ENCODE measurements around the gene MAGI2.

MAGI2 gene

DNA sequence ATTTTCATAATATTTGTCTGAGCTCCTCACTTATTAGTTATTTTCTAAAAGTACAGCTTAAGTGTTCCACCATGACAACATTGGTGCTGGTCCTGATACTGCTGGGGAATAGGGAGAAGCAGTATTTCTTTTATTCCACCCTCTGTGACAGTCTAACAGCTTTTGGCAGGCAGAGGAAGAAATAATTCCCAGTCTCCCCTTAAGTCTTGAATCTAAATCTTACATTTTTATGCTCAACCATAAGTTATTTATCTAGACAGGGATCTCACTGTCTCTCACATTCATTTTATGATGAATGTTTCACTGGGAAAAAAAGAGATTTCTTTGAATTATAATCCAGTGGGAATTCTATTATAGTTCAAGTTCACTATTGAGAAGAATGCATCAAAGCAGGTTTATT, 71.5 kb downstream of the MAGI2 start:
- DNase-seq (ENCODE audit: low read depth in 4 of 4, low spot score in 1 of 4) = no peak

DNA sequence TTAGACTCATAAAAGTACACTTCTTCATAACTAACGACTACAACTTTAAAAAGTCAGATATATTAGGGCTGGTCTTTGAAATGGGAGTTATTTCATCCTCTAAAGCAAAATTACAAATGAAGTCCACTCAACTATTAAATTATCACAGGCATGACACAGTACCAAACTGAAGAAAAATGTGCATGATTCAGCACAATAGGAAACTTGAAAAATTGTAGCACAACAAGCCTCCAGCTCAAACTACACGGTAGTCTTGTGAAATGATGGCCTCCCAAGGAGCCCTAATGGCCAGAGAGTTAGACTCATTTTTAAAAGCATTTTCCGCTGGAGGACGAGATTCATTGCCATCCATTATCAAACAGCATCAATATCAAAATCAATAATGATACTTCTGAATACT, 76.4 kb downstream of the MAGI2 start:
- DNase-seq (ENCODE audit: low read depth in 4 of 4, low spot score in 1 of 4) = no peak

DNA sequence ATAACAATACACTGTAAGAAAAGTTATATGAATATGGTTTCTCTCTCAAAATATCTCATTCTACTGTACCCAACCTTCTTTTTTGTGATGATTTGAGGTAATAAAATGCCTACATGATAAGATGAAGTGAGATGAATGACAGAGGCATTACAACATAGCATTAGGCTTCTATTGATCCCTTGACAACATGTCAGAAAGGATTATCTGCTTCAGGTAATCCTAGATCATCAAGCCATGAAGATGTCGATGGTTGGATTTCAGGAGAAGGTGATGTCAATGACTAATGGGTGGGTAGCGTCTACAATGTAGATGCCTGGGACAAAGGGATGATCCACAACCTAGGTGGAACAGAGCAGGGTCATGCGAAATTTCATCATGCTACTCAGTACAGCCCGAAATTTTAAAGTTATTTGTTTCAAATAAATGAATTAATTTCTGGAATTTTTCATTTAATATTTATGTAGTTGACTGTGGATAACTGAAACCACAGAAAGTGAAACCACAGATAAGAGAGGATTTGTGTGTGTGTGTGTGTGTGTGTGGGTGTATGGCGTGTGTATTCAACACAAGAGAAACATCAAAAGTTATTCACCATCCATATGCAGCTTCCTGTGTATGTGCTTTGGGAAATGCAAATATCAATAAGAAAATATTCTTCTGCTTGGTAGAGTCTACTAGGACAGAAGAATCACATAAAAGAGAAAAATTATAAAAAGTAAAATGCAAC, 77.0 kb downstream of the MAGI2 start:
- DNase-seq (ENCODE audit: low read depth in 4 of 4, low spot score in 1 of 4) = no peak

DNA sequence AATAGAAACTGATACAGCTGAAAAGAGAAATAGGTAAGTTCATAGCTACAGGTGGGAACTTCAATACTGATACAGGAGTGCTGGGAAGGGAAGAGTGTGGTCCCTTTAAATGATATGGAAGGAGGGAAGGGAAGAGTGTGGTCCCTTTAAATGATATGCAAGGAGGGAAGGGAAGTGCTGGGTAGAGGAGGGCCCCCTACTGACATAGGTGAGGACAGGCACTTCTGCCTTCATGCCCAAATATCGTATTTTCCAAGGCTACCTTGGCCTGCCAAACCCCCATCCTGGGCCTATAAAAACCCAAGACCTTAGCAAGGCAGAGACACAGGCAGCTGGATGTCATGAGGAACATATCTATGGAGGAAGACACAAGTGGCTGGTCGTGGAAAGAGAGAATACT, 92.3 kb downstream of the MAGI2 start:
- DNase-seq (ENCODE audit: low read depth in 4 of 4, low spot score in 1 of 4) = no peak

DNA sequence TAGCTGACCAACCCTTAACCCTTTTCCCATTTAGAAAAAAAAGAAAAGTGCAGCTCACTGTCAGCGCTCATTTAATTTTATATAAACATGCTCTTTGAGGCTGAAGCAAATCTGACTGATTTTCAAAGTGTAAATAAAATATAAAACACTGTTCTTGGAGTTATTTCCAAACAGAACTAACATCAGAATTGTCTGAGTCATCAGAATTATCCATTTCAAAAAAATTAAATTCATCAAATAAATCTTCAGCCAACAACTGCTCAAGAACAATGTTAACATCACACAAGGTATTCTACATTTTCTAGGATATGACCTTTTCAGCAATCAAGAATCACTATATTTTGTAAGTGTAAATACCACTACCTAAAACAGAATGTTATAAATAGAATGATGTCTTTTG, 93.6 kb downstream of the MAGI2 start:
- DNase-seq (ENCODE audit: low read depth in 4 of 4, low spot score in 1 of 4) = no peak

DNA sequence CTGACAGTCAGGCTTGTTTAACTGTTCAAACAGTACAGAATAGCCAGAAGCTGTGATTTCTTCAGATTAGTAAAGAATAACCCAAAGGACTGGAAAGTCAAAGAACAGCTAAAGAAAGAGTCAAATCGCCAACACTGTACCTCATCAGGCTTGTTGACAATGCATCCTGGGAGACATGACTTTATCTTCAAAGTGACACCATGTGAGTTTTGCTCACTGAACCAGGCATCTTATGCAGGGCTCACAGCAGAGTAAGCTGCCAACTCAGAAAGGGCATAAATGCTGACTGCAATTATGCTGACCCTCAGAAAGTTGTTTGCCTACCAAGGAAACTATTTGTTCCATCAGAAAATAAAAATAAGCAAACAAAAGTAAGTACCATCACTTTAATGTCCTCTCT, 96.4 kb downstream of the MAGI2 start:
- no peak for DNase-seq (ENCODE audit: low read depth in 4 of 4, low spot score in 1 of 4)

DNA sequence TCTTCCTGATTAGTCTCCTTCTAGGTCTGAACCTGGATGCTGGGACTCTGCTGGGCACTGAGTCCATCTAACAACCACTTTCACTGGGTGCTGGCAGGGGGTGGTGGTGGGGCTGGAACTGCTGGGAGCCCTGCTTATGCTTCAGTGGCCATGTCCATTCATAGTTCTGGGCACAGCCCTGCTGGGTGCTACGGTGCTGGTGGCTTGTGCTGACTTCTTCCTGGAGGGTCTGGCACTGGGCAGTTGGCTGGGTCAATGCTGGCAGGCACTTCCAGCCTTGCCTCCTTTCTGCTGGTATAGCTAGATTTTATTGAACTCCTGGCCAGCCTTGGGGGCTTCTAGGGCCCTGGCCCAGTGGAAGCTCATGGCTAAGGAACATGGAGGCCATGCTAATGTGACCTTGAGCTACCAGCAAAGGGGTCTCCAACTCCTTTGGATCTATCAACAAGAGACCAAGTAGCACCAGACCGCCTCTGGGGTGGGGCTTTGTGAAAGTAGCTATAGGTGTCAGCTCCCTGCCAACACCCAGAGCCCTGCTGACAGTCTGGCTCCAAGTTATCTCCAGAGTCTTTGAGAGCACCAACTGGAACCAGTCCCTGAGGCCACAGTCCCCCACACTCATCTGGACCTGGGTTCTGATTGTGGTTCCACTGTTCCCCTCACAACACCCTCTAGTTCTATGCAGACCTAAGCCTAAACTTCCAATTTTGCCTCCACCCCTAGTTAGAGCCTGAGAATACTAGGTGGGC, 99.6 kb downstream of the MAGI2 start:
- no peak for DNase-seq (ENCODE audit: low read depth in 4 of 4, low spot score in 1 of 4)

DNA sequence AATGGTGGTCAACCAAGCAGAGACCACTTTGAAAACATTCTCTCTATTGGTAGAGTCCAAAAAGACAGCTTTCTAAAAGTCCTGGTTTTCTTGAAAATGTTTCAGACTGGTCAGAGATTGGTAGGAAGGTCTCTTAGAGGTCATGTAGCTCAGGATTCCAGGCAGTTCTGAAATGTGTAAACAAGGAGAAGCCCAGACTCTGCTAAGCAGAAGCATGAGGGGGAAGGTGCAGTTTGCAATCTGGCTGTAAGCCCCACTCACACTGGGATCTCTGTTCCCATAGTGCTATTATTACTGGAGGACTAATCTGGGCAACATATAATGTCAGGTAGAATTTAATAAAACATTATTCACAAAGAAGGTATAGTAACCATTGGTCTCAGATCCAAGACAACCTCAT, 101.1 kb downstream of the MAGI2 start:
- no peak for DNase-seq (ENCODE audit: low read depth in 4 of 4, low spot score in 1 of 4)

DNA sequence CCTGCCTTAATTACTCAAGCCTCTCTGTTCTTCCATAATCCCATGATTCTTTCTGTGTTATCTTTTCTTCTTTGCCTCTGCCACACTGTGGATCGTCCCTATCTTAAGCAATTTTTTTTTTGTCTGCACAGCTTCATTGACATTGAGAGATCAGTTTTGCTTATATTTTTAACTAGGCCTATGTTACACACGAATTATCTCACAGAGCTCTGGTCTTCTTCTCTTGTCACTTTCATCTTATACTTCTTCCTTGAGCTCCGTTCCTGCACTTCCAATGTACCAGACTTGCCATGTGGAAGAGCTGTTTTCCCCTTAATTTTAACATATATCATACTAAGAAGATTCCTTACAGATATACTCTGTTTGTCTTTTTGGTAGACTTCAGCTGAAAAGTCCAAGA, 106.1 kb downstream of the MAGI2 start:
- DNase-seq (ENCODE audit: low read depth in 4 of 4, low spot score in 1 of 4) = no peak

DNA sequence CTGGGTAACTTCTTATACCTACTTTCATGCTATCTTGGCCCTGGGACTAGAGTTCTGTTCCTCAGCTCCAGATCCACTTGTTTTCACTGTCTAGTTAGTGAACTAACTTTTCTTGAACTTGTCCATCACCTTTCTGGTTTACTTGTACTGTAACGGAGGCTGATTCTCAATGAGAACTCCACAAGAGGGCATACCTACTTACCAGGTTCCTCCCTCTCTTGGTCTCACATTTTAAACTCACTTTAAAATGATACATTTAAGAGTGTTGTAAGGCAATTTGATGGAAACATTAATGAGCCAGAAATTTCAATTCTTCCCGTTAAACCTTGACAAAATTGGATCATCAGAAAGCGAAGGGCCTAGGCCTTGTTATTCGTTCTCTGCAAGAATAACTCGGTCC, 111.6 kb downstream of the MAGI2 start:
- DNase-seq (ENCODE audit: low read depth in 4 of 4, low spot score in 1 of 4) = no peak

DNA sequence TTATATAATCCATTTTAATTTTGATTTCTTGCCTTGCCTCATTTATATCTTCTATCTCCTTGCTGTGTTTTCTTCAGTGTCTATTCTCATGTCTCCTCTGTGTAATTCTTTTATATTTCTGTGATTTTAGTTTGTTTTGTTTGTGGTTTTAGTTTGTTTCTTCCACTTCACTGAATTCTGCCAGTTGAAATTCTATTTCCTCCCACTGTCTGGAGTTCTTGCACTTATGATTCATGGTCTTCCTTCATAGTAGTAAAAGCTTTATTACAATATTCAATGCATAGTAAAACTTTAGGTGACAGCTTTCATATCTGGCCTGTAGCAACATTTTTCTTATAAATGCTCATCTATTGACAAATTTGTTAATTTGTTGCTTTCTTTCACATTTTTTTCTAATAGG, 113.3 kb downstream of the MAGI2 start:
- DNase-seq (ENCODE audit: low read depth in 4 of 4, low spot score in 1 of 4) = no peak

DNA sequence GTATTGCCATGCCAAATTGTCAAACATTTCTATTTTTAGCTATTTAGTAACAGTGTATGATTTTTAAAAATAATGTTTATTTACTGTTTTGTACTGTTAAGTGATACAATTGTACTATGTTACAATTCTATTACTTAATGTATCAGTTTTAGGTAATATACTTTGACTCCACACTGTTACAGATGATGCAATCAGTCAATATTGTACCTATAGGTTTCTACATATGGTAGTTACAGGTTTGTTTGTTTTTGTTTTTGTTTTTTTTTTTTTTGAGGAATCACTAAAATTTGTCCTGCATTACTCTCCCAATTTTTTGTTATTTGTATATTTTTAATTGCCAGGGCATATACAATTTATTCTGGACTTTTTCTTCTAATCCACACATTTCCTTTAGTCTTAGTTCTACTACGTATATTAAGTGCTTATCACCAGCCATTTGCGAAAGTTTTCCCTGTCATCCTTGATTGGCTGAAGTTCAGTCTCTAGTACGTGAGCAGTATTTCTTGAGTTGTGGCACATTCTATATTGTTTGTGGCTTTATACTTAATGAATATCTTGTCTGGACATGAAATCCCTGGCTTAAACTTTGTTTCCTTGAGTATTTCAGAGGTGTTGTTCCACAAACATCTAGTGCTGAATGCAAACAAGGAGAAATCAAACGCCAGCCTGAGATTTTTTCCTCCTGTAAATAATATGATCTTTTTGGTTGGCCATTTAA, 114.1 kb downstream of the MAGI2 start:
- DNase-seq (ENCODE audit: low read depth in 4 of 4, low spot score in 1 of 4) = no peak

DNA sequence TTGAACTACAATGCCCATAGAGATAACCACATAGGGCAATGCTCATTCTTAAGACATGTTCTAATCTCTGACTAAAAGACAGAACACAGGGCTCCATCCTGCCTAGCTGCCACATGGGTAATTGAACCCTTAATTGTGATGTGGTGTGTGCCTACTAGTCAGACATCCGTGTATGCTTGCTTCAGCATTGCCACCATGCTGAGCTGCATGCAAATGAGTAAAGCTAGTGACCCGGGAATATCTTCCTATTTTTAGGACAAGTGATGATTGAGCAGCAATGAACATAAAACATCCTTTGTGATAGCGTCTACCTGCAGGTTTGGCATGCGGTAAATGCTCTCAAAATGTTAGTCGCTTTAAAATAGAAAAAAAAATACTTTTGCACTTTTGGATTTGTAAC, 115.8 kb downstream of the MAGI2 start:
- DNase-seq (ENCODE audit: low read depth in 4 of 4, low spot score in 1 of 4) = no peak

DNA sequence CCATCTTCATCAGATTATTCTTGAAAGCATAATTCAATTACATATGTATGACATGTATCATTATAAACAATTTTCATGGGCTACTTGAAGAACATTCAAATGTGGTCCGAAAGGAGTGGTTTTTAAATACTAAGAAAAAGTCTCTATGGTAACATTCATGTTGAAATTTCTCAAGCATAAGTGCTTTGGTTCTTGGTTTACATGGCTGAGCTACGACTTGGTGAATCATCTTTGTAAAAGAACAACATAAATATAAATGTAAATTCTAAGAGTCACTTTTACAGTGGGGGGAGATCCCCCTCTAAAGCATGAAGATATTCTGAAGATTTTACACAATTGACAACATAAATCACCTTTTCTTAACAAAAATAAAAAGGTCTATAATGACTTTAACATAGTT, 118.6 kb downstream of the MAGI2 start:
- DNase-seq (ENCODE audit: low read depth in 4 of 4, low spot score in 1 of 4) = no peak

DNA sequence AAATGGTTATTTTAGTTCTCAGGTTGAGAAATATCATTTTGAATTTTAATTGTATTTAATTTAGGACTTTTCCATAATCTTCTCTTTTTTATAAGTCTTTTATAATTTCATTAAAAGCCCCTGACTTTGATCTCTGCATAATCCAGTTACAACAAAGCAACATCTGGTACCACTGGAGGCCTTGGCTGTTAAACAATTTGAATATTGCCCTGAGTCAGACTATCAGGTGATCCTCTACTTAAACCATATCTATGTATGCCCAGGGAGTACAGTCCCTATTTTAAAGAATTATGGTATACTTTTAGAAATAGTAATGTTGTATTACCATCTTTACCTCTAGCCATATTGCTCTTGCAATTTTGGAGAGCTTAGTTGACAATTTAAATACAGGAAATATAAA, 119.1 kb downstream of the MAGI2 start:
- no peak for DNase-seq (ENCODE audit: low read depth in 4 of 4, low spot score in 1 of 4)

DNA sequence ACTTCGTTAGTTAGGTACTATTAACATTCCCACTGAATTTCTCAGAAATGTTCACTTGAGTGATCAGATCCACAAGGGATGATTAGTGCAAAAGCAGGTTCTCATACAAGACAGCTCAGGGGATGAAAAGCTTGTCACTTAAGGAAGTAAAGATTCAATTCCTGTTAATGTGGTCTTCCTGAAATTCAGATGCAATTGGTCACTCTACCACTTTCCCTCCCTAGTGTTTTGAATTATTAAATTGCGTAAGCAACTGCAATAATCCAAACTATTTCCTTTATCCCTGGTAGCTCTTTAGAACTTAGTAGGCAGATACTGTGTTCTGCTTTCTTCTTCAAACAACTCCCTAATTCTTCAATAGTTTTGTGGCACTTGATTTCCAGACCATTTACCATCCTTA, 121.4 kb downstream of the MAGI2 start:
- no peak for DNase-seq (ENCODE audit: low read depth in 4 of 4, low spot score in 1 of 4)

DNA sequence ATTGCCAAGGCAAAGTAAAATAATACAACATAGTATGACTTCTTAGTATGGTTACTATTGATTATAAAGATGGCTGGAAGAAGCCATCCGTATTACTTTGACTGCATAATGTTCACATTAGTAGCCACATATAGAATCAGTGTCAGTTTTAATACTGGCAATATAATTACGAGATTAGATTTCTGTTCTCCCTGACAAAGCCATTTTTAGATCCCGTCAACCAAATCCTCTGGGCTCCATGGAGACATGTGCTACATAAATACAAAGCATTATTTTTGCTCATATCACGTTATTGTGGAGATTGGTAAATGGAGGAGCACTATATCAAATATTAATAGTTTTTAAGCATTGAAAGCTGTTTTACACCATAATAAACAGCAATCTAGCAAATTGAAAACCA, 124.0 kb downstream of the MAGI2 start:
- no peak for DNase-seq (ENCODE audit: low read depth in 4 of 4, low spot score in 1 of 4)

DNA sequence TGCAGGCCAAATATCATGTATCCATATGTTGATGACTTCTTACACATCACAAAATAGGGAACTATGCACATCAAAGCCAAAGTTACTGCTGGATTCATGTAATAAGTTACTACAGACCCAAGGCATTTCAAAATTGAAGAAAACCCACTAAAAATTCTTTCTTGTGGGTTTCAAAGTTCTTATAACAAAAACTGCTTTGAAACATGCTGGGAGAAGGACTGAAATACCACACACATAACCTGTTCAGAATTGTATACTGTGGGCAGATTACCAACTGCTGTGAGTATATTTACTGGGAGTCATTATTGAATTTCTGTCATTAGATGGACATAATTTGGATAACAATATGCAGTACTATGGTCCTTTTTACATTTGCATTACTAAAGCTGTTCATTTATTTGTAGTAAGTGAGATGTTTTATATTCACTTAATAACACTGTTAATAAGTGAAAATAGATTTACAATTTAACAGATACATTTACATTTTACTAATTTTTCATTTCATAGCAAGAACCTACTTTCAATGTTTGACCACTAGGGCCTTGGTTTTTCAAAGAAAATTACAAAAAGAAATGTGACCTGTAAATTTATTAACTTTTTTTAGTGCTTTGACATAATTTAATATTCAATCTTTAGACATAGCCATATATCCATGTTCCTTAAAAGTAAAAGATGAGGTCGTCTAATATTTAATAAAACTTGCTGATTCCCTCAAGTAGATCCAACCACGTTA, 132.6 kb downstream of the MAGI2 start:
- no peak for DNase-seq (ENCODE audit: low read depth in 4 of 4, low spot score in 1 of 4)

DNA sequence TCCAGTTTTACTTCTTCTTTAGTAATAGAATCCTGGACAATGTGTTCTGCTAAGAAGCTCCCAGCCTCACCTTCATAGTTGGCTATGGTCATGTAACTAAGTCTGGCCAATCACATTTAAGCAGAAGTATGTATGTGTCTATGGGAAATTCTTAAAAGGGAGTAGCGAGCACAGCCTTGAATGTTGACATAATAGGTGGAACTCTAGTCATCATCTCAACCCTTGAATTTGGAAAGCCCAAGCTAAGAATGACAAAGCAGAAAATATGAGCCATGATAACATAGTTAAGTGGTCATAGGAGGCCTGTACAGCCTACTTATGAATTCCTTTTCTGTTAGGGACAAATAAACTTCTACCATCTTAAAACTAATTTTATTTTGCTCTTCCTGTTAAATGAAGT, 134.1 kb downstream of the MAGI2 start:
- DNase-seq (ENCODE audit: low read depth in 4 of 4, low spot score in 1 of 4) = no peak

DNA sequence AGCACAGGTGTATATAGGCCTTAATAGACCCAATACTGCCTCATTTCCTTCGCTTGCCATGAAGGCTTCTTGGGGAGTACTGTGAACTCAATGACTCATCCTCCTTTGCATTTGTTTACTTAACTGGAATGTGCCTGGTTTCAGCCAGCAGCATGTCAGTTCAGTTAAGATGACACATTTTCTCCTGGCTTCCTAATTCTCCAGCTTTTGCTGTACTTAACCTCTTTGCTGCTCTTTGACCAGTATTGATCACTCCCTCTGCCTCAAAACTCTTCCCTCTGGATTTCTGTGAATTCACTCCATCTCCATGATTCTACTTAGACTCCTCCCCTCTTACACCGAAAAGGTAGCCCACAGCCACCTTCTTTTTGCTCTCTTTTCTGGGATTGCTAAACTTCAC, 135.7 kb downstream of the MAGI2 start:
- no peak for DNase-seq (ENCODE audit: low read depth in 4 of 4, low spot score in 1 of 4)

DNA sequence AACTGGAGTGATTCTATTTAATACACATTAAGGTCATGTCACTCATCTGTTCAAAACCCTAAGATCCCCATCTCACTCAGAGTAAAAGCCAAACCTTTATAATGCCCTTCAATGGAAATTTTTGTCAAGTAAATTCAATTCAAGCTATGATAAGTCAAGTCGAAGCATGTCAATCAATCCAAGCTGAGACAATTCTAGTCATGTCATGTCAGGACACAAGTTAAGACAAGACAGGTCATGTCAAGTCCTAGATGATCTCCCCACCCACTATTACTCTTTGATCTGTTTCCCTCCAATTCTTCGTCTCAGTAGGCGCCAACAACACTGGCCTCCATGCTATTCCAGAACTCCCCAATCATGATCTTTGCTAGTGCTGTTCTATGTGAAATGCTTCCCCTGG, 141.4 kb downstream of the MAGI2 start:
- DNase-seq (ENCODE audit: low read depth in 4 of 4, low spot score in 1 of 4) = no peak

DNA sequence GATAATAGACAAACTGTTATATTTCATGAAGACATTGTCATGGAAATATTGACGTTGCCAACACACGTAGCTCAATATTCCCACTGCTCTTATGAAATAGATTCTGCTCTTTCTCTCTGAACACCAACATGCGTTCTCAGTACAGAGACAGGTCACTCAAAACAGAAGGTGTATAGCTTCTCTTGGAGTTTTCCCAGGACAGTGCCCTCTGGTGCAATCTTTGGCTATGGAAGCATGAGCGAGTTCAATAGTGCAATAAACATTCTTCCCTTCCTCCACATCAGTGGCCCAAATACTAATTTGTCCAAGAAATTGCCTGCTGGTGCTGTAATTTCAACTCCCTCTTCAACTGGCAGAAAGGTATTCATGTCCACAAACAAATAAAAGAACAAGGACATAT, 145.3 kb downstream of the MAGI2 start:
- DNase-seq (ENCODE audit: low read depth in 4 of 4, low spot score in 1 of 4) = no peak
